Stimulated activated CD4-positive, alpha-beta T cell treated with anti-CD3 and anti-CD28 coated beads, Interleukin-12 subunit alpha, Interleukin-12 subunit beta, amount 100 ng/mL, for 24 hours (primary cell): ENCODE data around the gene CFAP92.

Experiments used
- DNase-seq, 2 experiments: peaks; one replicate each; pipeline ENCODE4 v3.0.0-alpha.2; 2020; ENCODE audit warnings: low read depth in 2 of 2

CFAP92 gene

GRCh38 chr3:128993461-128994172 lies at the start of gene CFAP92:
TSS of gene CFAP92 (minus strand) at chr3:128994076. CDS start at chr3:128993304, 772 bp downstream.
- peak; percentile 78 to 81 for DNase-seq

DNA sequence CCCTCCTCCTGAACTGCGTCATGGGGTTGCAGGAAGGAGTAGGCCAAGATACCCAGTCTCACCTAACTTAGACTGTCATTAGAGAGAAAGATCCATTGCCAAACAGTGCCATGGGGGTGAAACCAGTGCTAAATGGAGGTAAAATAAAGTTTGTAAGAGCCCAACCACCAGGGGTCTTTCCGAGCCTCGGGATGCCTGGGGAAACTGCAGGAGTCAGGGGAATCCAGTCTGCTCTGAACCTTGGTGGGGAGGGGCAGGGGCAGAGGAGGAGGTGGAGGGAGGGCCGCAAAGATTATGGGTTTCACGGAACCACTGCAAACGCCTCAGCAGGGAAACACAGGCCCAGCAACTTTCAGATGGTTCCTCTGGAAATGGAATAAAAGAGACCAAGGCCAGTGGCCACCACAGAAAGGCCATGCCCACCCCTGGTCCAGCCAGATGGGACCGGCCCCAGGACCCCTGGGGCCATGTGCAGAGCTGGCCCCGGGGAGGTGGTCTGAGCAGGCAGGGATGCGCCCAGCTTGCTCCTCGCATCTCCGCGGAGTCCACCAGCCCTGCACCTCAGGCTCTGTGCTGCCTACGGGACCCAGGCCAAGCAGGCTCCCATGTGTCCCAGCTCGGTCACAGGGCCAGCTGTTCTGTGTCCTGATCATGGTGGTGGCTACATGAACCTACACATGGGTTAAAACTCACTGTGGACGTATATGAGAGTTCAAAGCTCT lies 46.9 kb upstream of the CFAP92 start:
- no peak for DNase-seq

DNA sequence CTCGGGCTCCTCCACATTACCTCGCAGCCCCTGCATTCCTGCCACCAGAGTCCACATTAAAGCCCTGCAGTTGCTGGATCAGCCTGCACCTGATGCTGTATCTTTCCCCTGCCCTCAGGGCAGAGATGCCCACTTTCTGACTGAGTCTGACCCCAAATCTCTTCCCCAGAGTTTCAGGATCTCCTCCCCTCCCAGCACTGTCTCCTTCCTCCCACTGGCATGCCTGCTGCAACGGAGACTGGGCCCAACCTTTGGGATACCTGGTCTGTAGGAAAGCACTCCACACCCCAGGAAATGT lies 46.1 kb upstream of the CFAP92 start:
- DNase-seq, result no peak

- DNase-seq, result no peak
Observed at GRCh38 chr3:129039271-129040038, 45.6 kb upstream of the CFAP92 start.

DNA sequence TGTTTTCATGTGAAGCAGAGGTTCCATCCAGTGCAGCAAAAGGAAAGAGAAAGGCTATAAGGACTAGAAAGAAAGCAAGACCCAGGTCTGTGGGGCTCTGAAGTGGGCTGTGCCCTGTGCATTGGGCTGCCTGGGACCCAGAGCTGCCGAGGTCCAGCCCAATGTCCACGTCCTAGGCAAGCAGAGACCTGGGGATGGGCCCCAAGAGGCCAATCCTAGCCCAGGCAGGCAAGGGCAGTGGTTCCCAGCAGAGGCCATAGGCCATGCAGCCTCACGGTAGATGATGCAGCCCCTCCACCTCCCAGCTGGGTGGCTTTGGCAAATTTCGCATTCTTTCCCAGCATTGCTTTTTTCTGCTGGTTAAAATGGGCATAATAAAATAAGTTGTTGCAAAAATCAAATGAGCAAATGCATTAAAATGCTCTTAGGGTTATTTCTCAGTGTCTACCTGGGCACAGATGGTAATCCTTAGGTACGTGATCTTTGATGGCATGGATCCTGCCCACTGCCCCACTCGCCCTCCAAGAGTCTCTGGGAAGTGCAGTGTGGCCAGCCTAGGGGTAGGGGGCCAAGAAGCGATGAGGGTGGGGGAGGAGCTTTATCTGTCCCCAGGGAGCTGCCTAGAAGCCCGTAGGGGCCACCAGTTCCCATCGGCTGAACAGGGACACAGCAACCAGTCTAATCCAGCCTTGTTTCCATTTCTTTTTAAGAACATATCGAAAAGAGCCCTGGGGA lies 44.4 kb upstream of the CFAP92 start:
- DNase-seq, result no peak

- no peak for DNase-seq
Observed at GRCh38 chr3:129037093-129037419, 43.2 kb upstream of the CFAP92 start.

DNA sequence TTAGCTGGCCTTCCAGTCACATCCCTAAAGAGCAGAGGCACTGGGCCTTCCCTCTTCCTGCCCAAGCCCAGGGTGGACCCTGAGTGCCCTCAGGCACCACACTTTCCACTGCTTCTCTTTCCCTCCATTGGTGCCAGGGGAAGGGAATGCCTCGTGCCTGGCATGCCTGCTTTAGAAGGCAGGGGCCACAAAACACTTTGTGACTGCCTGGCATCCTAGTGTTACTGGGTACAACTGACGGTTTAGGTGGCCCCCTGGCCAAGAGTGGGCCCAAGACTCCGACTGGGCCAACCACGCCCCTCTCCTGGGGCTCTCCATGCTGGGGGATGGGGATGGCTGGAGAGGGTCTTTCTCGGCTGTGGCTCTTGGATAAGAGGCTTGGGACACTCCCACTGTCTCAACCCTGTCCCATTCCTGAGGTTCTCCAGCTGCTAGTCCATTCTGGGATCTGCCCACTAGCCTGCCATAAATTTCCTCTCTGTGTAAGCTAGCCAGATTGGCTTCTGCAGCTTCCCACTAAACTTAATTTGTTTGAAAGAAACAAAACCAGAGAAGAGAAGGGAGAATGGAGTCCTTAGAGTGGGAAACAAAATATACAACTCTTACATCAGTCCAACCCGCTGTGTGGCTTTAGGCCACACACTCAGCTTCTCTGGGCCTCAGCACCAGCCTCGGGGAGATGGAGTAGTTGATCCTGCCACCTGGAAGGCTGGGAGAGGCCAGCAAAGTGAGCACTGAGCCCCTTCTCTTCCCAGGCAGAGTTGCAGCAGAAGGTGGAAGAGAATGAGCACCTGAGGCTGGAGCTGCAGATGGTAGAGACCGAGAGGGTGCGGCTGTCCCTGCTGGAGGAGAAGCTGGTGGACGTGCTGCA lies 42.6 kb upstream of the CFAP92 start:
- DNase-seq, result no peak

DNA sequence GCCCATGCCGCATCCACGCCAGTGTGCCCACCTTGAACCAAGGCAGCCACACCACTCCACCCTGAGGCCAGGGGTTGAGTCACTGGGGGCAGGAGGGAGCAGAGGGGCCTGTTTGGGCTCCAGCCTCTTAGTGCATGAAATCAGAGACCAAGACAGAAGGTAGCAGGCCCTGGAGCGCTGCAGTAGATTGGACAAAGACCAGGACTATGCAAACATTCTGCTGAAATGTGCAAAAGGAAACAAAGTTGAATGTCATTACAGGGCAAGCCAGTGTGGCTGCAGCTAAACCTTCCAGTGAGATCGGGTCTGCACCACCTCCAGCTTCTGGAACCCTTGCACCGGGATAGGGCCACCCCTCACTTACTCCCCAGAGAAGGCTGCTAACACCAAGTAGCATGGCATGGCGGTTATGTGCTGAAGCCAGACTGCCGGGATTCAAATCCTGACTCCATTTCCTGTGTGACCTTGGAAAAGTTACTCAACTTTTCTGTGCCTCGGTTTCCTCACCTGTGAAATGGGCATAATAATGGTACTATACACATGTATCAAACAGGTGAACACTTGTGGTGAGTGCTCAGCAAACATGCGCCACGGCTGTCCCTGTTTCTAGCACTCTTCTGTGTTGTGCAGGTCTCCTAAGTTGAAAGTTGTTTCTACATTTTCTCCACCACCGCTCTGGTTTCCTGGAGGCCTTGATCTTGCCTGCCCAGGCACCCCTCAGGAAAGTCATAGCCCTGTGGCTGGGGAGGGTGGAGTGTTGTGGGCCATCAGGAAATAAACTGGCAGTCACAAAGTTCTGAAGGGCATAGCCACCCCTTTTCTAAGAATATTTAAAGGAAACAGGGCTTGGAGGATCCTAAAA lies 41.7 kb upstream of the CFAP92 start:
- no peak for DNase-seq

DNA sequence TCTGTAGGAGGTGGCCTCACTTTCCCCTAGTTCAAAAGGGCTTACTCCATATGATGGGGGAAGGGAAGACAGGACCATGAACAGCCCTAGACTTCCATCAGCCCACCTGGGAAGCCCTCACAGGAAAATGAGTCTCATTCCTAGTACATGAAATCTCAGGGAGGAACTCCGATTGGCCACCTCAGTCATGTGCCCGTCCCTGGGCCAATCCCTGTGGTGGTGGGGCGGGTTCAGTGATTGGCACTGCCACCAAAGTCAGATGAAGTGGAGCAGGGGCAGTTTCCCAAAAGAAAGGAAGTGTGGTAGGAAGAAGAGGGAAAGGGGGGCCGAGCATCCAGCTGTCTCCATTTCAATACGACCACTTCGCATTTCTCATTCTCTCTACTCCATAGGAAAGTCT lies 40.8 kb upstream of the CFAP92 start:
- no peak for DNase-seq

- DNase-seq, result no peak
Observed at GRCh38 chr3:129033633-129034321, 39.9 kb upstream of the CFAP92 start.

DNA sequence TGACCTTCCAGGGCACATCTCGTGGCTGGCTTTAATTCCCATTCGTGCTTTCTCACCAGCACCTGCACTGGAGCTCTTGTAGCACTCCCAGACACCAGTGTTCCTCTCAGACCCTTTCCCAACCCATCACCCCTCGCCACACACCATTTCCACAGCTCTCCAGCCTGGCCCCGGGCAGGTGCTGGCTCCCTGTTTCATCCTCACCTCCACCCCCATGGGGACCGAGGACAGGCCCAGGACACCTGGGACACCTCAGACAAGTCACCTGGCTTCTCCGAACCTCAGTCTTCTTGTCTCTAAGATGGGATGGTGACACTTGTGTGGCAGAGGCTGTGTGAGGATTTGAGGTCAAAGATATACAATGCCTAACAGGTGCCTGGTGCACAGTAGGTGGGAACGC lies 39.3 kb upstream of the CFAP92 start:
- no peak for DNase-seq

GRCh38 chr3:129032716-129033115 lies 38.8 kb upstream of the CFAP92 start:
- DNase-seq, result no peak

- no peak for DNase-seq
Observed at GRCh38 chr3:129031476-129032215, 37.8 kb upstream of the CFAP92 start.

- DNase-seq, result no peak
Observed at GRCh38 chr3:129030611-129031010, 36.7 kb upstream of the CFAP92 start.

GRCh38 chr3:129028866-129029265 lies 35.0 kb upstream of the CFAP92 start:
- DNase-seq, result no peak

DNA sequence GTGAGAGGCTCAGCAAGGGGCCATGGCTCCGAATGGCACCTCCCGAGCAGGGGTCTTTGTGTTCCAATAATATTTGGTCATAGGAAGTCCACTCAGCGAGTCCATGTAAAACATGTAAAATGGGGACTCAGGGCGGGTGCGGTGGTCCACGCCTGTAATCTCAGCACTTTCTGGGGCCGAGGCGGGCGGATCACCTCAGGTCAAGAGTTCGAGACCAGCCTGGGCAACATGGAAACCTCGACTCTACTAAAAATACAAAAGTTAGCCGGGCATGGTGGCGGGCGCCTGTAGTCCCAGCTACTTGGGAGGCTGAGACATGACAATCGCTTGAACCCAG lies 33.6 kb upstream of the CFAP92 start:
- DNase-seq, result no peak

DNA sequence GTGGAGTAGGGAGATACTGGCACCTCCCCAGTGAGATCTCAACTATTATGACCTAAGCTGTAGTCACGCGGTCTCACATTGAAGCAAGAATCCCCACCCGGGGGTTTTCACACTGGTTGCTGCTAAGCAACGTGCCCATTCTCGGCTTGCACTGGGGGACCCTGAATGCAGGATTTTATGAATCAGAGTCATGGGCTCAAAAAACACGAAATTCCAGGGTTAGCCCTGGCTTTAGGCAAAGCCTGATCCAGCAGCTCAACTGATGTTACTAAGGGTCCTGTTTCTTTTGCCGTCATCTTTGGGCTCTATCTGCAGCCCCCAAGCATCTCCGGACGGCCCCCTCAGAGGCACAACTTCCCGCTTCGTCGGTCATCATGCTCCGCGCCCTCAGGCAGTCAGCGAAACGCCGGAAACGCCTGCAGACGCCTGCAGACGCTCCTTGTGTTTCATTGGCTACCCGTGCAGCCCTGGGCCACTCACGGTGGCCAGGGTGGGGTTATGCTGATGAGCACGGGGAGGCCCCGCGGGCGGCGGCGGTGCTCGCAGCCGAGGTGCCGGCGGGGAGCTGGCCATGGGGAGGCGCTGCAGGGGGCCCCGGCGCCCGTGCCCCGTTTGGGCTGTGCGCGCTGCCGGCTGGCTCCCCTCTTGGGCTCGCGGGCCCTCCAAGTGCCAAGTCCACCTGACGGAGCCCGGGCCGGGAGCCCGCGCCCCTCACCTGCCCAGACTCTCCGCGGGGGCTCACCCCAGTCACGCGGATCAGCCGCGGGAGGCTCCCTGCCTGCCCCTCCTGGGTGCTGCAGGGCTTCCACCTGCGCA lies 33.1 kb upstream of the CFAP92 start:
- peak; percentile 81 to 83 for DNase-seq

DNA sequence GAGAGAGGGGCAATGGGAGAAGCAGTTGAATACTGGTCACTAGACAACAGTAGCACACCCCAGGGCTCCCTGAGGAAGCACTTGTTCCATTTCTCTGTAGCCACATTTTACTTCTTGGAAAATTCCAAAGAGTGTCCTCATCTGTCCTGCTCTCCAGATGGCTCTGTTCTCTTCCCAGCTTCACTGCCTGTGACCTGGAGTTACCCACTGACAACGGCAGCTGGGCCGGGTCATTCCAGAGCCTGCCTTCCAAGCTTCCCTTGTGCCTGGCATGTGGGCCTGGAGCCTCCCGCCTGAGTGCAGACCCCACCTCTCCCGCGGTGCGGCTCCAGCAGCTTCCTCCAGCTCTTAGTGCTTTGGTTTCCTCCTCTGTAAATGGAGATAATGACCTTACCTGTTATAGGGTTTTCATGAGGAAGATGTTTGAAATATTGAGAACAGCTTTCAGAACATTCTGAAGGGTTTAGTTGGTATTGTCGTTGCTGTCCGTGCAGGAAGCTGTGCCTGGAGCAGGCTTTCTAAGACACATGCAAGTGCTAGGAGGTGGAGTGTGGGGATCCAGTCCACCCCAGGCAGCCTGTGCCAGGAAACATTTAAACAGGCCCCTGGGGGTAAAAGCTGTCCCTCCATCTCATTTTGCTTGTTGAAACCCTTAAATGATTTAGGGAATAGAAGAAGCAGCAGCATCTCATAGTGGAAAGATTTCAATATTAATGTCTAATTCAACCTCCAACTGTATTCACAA lies 32.0 kb upstream of the CFAP92 start:
- DNase-seq, result no peak
